Measurements from ENCODE around the gene ETV6. TPM values are rescaled to one million over a fixed set of nuclear protein-coding genes. Genes with fewer than 3 reads are reported as not detected.

ETV6 gene
- total and polyA plus RNA-seq, 2 of the 8 experiments (the other 6 are each of a cell fraction or from before 2014, with no cell fraction given), result 5.5 to 23.9 TPM

GRCh38 chr12:11807458-11807857 is 158.0 kb downstream of the ETV6 start:
- Histone ChIP-seq H3K14ac (ENCODE audit: insufficient read length) (no peak overlapping the region), H2BK120ac (replicated peaks; ENCODE audit: low read depth, low read length) (no peak overlapping the region), H3K23ac (ENCODE audit: insufficient read length) (no peak overlapping the region), H3K79me2 (ENCODE audit: control insufficient read depth in 1 of 2, insufficient read depth in 2 of 2, low read length in 2 of 2) (no peaks in the 10 kb centered on the region), H2AFZ (ENCODE audit: low read length) (no peak overlapping the region), H3K56ac (replicated peaks; ENCODE audit: insufficient read length, low read depth, low read length) (no peak overlapping the region), H3K27ac (ENCODE audit: low read depth, low read length) (no peak overlapping the region), H2BK15ac (ENCODE audit: low read length) (no peak overlapping the region), H2BK20ac (ENCODE audit: low read length) (no peak overlapping the region), H3K36me3 (ENCODE audit: control insufficient read depth in 2 of 4, insufficient read depth in 4 of 4, low read length in 3 of 4) (no peaks in the 10 kb centered on the region), H3K4me2 (ENCODE audit: insufficient read depth in 1 of 2, low read depth in 2 of 2, low read length in 2 of 2) (no peak overlapping the region), H3K27me3 (replicated peaks in 1 of 4; ENCODE audit: control insufficient read depth in 3 of 4, extremely low read depth in 1 of 4, insufficient read depth in 3 of 4, low read length in 3 of 4) (no peaks in the 10 kb centered on the region), H3K9ac (replicated peaks in 1 of 4; ENCODE audit: extremely low read depth in 1 of 4, low read depth in 3 of 4, low read length in 3 of 4) (no peak overlapping the region), H2AK5ac (ENCODE audit: low read depth, low read length) (no peak overlapping the region), H3K18ac (ENCODE audit: extremely low read depth, low read length) (no peak overlapping the region), H4K91ac (replicated peaks; ENCODE audit: insufficient read length, low read length) (no peak overlapping the region), H4K8ac (ENCODE audit: extremely low read depth, insufficient read depth, low read length) (no peak overlapping the region), H3K4me3 (ENCODE audit: extremely low read depth in 1 of 4, insufficient read depth in 2 of 4, low read depth in 3 of 4, low read length in 4 of 4) (no peak overlapping the region), H4K5ac (ENCODE audit: insufficient read length, low read depth, low read length) (no peak overlapping the region), H2BK12ac (ENCODE audit: low read depth, low read length) (no peak overlapping the region), H2BK5ac (ENCODE audit: low read depth, low read length) (no peak overlapping the region), H3K23me2 (ENCODE audit: low read depth, low read length) (no peaks in the 10 kb centered on the region), H3K79me1 (ENCODE audit: low read depth, low read length) (peaks cover 4% of the 10 kb centered on the region; the same call in 1 of the 2 replicates), H4K20me1 (replicated peaks in 1 of 2; ENCODE audit: control insufficient read depth in 1 of 2, insufficient read depth in 2 of 2, low read length in 2 of 2) (no peaks in the 10 kb centered on the region), H3K9me3 (ENCODE audit: insufficient read depth in 2 of 2, low read depth in 1 of 2, low read length in 1 of 2) (no peaks in the 10 kb centered on the region), H3K4ac (replicated peaks; ENCODE audit: insufficient read length, low read depth, low read length) (no peak overlapping the region), H3K4me1 (replicated peaks in 1 of 4; ENCODE audit: control insufficient read depth in 3 of 4, insufficient read depth in 4 of 4, low read length in 3 of 4) (peaks cover 2 to 14% (median 6%) of the 10 kb centered on the region in 4 experiments; a peak in 6 of 7 replicates)
- CTCF ChIA-PET (ENCODE audit: partially characterized antibody), result interaction anchor here (1.3 kb wide), 1 partner anchor 226 kb away, joined by 3 read pairs; no protein-coding TSS in a partner anchor
- POLR2A ChIA-PET (ENCODE audit: partially characterized antibody), result interaction anchor here (1.9 kb wide), 1 partner anchor 12 kb away, joined by 7 read pairs; no protein-coding TSS in a partner anchor
- DNase-seq (ENCODE audit: low read depth in 1 of 2, low spot score in 2 of 2) (no peak), FAIRE-seq (no peak)
- no peak for TF ChIP-seq POU5F1 (IDR thresholded peaks at IDR 0.05; ENCODE audit: low read depth, low read length)
- TF ChIP-seq GABPA (IDR thresholded peaks at IDR 0.05; ENCODE audit: borderline replicate concordance, insufficient read depth, low read length), result no peak
- TF ChIP-seq TAF1 (IDR thresholded peaks at IDR 0.05; ENCODE audit: low read depth, low read length), result no peak
- no peak for TF ChIP-seq SP2 (IDR thresholded peaks at IDR 0.05; ENCODE audit: low read length)
- TF ChIP-seq FOSL1 (IDR thresholded peaks at IDR 0.05; ENCODE audit: insufficient read depth, low read depth, low read length), result no peak
- no peak for TF ChIP-seq SUZ12 (IDR thresholded peaks at IDR 0.05; ENCODE audit: low read length)
- no peak for TF ChIP-seq BACH1 (IDR thresholded peaks at IDR 0.05; ENCODE audit: low read length)
- TF ChIP-seq, protein P1, sequence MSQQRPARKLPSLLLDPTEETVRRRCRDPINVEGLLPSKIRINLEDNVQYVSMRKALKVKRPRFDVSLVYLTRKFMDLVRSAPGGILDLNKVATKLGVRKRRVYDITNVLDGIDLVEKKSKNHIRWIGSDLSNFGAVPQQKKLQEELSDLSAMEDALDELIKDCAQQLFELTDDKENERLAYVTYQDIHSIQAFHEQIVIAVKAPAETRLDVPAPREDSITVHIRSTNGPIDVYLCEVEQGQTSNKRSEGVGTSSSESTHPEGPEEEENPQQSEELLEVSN (IDR thresholded peaks at IDR 0.05), result no peak
- TF ChIP-seq RBBP5 (IDR thresholded peaks at IDR 0.05; ENCODE audit: borderline replicate concordance, low read depth, low read length), result no peak
- TF ChIP-seq BCL11A (IDR thresholded peaks at IDR 0.05; ENCODE audit: low read depth in 2 of 2, low read length in 2 of 2), result no peak
- no peak for TF ChIP-seq USF2 (IDR thresholded peaks at IDR 0.05; ENCODE audit: low read length)
- no peak for TF ChIP-seq JUN (IDR thresholded peaks at IDR 0.05; ENCODE audit: low read depth, low read length)

All from H1 (cell line).